A549 (cell line): ENCODE measurements around the gene LEF1. TPM values are rescaled to one million over a fixed set of nuclear protein-coding genes. Genes with fewer than 3 reads are reported as not detected.

ENCODE experiments used
- ATAC-seq, 2 experiments: fragments of 200-7000 bp in 1 of 2; fragments of >200 bp in 1 of 2; cut with Nextera tagmentation in 1 of 2; cut with Tn5 transposase in 1 of 2; 3 replicates each; pipeline versions ENCODE4 v1.8.0 to v1.9.1; 2018 to 2020; ENCODE audit warnings: mild to moderate bottlenecking in 1 of 2, moderate library complexity in 1 of 2
- CTCF ChIA-PET: fragments of 300-600 bp; sonication (Branson Sonifier 250); formaldehyde crosslinking; extraction: SDS; loops from one replicate; lab custom pipeline; 2021; ENCODE audit warnings: antibody characterized with exemption, inconsistent platforms; lab: Yijun Ruan, JAX
- POLR2A ChIA-PET: fragments of 350-600 bp; formaldehyde crosslinking; extraction: SDS; loops from one replicate; lab custom pipeline; 2021; ENCODE audit warnings: antibody characterized with exemption, inconsistent platforms; lab: Yijun Ruan, JAX
- DNase-seq, 2 experiments: peaks; one replicate each; pipeline versions ENCODE4 v3.0.0 to v3.0.0-alpha.2; 2011 to 2016; ENCODE audit warnings: low read depth in 1 of 2, low spot score in 1 of 2
- FAIRE-seq: peaks from 2 replicates; lab custom pipeline; 2011; peaks lifted over from hg19 to GRCh38; lab: Jason Lieb, UNC
- H3K27ac ChIP-seq, 2 experiments: fragments of >200 bp; sonication (Bioruptor Twin); formaldehyde crosslinking; 3 replicates each; pipeline ENCODE4 v1.5.1; 2016 to 2017
- H3K4me1 ChIP-seq: fragments of >200 bp; sonication (Bioruptor Twin); formaldehyde crosslinking; 3 replicates; pipeline ENCODE4 v1.6.1; 2016
- H3K4me2 ChIP-seq: fragments of >200 bp; sonication (Bioruptor Twin); formaldehyde crosslinking; 3 replicates; pipeline ENCODE4 v1.6.1; 2016
- H3K4me3 ChIP-seq: fragments of >200 bp; sonication (Bioruptor Twin); formaldehyde crosslinking; 3 replicates; pipeline ENCODE4 v1.5.1; 2016
- H3K9me3 ChIP-seq: fragments of >200 bp; sonication (Bioruptor Twin); formaldehyde crosslinking; 3 replicates; pipeline ENCODE4 v1.6.1; 2016
- ATOH8 ChIP-seq: fragments of 250-450 bp; sonication (Bioruptor Pico); IDR thresholded peaks from 2 replicates; pipeline ENCODE4 v1.5.0; 2020; ENCODE audit warnings: low read depth, mild to moderate bottlenecking, moderate library complexity
- E2F6 ChIP-seq: IDR thresholded peaks from 2 replicates; pipeline ENCODE4 v1.6.1; 2012; ENCODE audit warnings: low read depth, borderline replicate concordance
- GATA3 ChIP-seq: IDR thresholded peaks from 2 replicates; pipeline ENCODE4 v1.6.1; 2012; ENCODE audit warnings: borderline replicate concordance
- HOXA7 ChIP-seq: fragments of 250-450 bp; sonication (Bioruptor Pico); IDR thresholded peaks from 2 replicates; pipeline ENCODE4 v1.5.0; 2020; ENCODE audit warnings: mild to moderate bottlenecking, moderate library complexity
- HOXB13 ChIP-seq: fragments of 250-450 bp; sonication (Bioruptor Pico); IDR thresholded peaks from 2 replicates; pipeline ENCODE4 v1.5.0; 2020; ENCODE audit warnings: low read depth, mild to moderate bottlenecking, moderate library complexity
- JUN ChIP-seq, 2 experiments: fragments of >200 bp; sonication (Bioruptor Twin); formaldehyde crosslinking; IDR thresholded peaks; 2 replicates in 1 of 2; 3 replicates in 1 of 2; pipeline ENCODE4 v1.6.1; 2016 to 2017
- MYC ChIP-seq: IDR thresholded peaks from 2 replicates; pipeline ENCODE4 v1.6.1; 2012; ENCODE audit warnings: mild to moderate bottlenecking, inconsistent platforms, low read length, improper control_type of control experiment, borderline replicate concordance
- PHF8 ChIP-seq: fragments of 200-600 bp; sonication (generic); IDR thresholded peaks from 2 replicates; pipeline ENCODE4 v1.6.1; 2016; ENCODE audit warnings: low read depth, mild to moderate bottlenecking, antibody characterized with exemption, moderate library complexity, borderline replicate concordance
- RARB ChIP-seq: fragments of 250-450 bp; sonication (Bioruptor Pico); IDR thresholded peaks from 2 replicates; pipeline ENCODE4 v1.8.0; 2021; ENCODE audit warnings: mild to moderate bottlenecking, moderate library complexity
- REST ChIP-seq: fragments of 200-600 bp; sonication (generic); IDR thresholded peaks from 2 replicates; pipeline ENCODE4 v1.6.1; 2016; ENCODE audit warnings: antibody characterized with exemption, mild to moderate bottlenecking, moderate library complexity
- RNF2 ChIP-seq: fragments of 200-600 bp; sonication (generic); IDR thresholded peaks from 2 replicates; pipeline ENCODE4 v1.6.1; 2016; ENCODE audit warnings: low read depth, mild to moderate bottlenecking, antibody characterized with exemption, moderate library complexity, borderline replicate concordance
- SMC3 ChIP-seq: fragments of >200 bp; sonication (Bioruptor Twin); formaldehyde crosslinking; IDR thresholded peaks from 3 replicates; pipeline ENCODE4 v1.6.1; 2018; ENCODE audit warnings: inconsistent platforms
- TFCP2L1 ChIP-seq: fragments of 250-450 bp; sonication (Bioruptor Pico); IDR thresholded peaks from 2 replicates; pipeline ENCODE4 v1.5.0; 2021; ENCODE audit warnings: mild to moderate bottlenecking
- USF2 ChIP-seq: fragments of 450-650 bp; IDR thresholded peaks from 2 replicates; pipeline ENCODE4 v1.6.1; 2014; ENCODE audit warnings: antibody characterized with exemption
- ZFP36 ChIP-seq: fragments of 450-650 bp; IDR thresholded peaks from 2 replicates; pipeline ENCODE4 v1.6.1; 2014; ENCODE audit warnings: borderline replicate concordance; ENCODE audit not compliant: partially characterized antibody
- WGBS: methylation state at CpG from one replicate; pipeline ENCODE4 v1.1.6; 2017; ENCODE audit errors: missing lambda C conversion rate; 5-methylcytosine and 5-hydroxymethylcytosine counted together
- polyA plus RNA-seq, 4 experiments: library from polyadenylated mRNA; depleted of rRNA in 3 of 4; stranded (reverse); fragments of >200 nt; fragmentation: RNase III in 1 of 4; extraction: RNeasy Plus Mini Kit Qiagen cat#74134 plus additional on column Dnase treatment in 1 of 4; gene quantifications; 2 replicates in 3 of 4; 3 replicates in 1 of 4; pipeline ENCODE4 v1.2.3, GENCODE V29; 2011 to 2017

Gene LEF1
- polyA plus RNA-seq, 2 of the 4 experiments (the other 2 are of a cell fraction): not detected

GRCh38 chr4:108045687-108046024 is 123.1 kb downstream of the LEF1 start (continued):
- no peak for TF ChIP-seq REST
- TF ChIP-seq, all 56 proteins: peak for 0

- Histone ChIP-seq H3K27ac (no peak overlapping the region), H3K9me3 (no peaks in the 10 kb centered on the region)
- TF ChIP-seq ZFP36: no peak
- no peak for TF ChIP-seq HOXA7 (CRISPR knock-in tag)
- TF ChIP-seq ATOH8 (CRISPR knock-in tag): no peak
- no peak for TF ChIP-seq RNF2
- TF ChIP-seq, all 56 proteins: peak for 0
- 69% methylated on average over 9 of the region's 9 CpGs for WGBS
- CTCF ChIA-PET: no interaction called here
- POLR2A ChIA-PET: no interaction called here
- Histone ChIP-seq H3K4me3 (no peak overlapping the region), H3K4me2 (no peak overlapping the region), H3K4me1 (no peaks in the 10 kb centered on the region)
- FAIRE-seq (no peak), ATAC-seq (no peak), DNase-seq (no peak)
Measured at GRCh38 chr4:108044951-108045686, 123.6 kb downstream of the LEF1 start.

- DNase-seq: no peak
- no peaks in the 10 kb centered on the region for H3K9me3 ChIP-seq
- ChIA-PET CTCF (interaction anchor here (1.7 kb wide), 1 partner anchor 24 kb away, joined by 5 read pairs; no protein-coding TSS in a partner anchor), POLR2A (no interaction called here)
- H3K27ac ChIP-seq: no peak overlapping the region
- no peak for ATAC-seq
- no peak overlapping the region for H3K4me3 ChIP-seq
- no peak overlapping the region for H3K4me2 ChIP-seq
- FAIRE-seq: no peak
- H3K4me1 ChIP-seq: no peaks in the 10 kb centered on the region
- 79% methylated on average over 5 of the region's 5 CpGs for WGBS
- no peak for TF ChIP-seq RARB (CRISPR knock-in tag)
- no peak for TF ChIP-seq PHF8
- no peak for TF ChIP-seq MYC
- no peak for TF ChIP-seq JUN (IDR thresholded peaks at IDR 0.05)
- no peak for TF ChIP-seq RNF2
- TF ChIP-seq, all 56 proteins: peak for 0
Measured at GRCh38 chr4:108043526-108043925, 125.2 kb downstream of the LEF1 start.

- H3K27ac ChIP-seq: no peak overlapping the region
- no peaks in the 10 kb centered on the region for H3K4me1 ChIP-seq
- ChIA-PET CTCF (interaction anchor here (1.7 kb wide), 1 partner anchor 24 kb away, joined by 5 read pairs; no protein-coding TSS in a partner anchor), POLR2A (no interaction called here)
- ATAC-seq (no peak), DNase-seq (no peak), FAIRE-seq (no peak)
- 73% methylated on average over 3 of the region's 3 CpGs for WGBS
- no peak overlapping the region for H3K4me2 ChIP-seq
- TF ChIP-seq ATOH8 (CRISPR knock-in tag) (no peak), USF2 (no peak), E2F6 (no peak), HOXB13 (no peak), TFCP2L1 (CRISPR knock-in tag) (no peak), SMC3 (no peak), GATA3 (no peak)
- H3K4me3 ChIP-seq: no peak overlapping the region
- no peaks in the 10 kb centered on the region for H3K9me3 ChIP-seq
Measured at GRCh38 chr4:108042927-108043326, 125.8 kb downstream of the LEF1 start.
